Subcutaneous adipose tissue (tissue), 4 donors: ENCODE data around the gene ZDHHC13. TPM values are rescaled to one million over a fixed set of nuclear protein-coding genes. Genes with fewer than 3 reads are reported as not detected.

Experiments used
- total RNA-seq, 4 donors: library from RNA; depleted of rRNA; stranded (reverse); fragments of >200 nt; gene quantifications; one replicate each; pipeline ENCODE4 v1.1.0, GENCODE V29; 2016
- TF ChIP-seq, protein P1 (sequence below): fragments of 450-650 bp; IDR thresholded peaks from one replicate; pipeline ENCODE4 v1.5.1; 2016; ENCODE audit warnings: low read depth, mild to moderate bottlenecking, control low read depth, antibody characterized with exemption, moderate library complexity

ZDHHC13 gene
- total RNA-seq, 4 donors from 2014 or later: 3.2 to 10.2 (median 9.5) TPM

DNA sequence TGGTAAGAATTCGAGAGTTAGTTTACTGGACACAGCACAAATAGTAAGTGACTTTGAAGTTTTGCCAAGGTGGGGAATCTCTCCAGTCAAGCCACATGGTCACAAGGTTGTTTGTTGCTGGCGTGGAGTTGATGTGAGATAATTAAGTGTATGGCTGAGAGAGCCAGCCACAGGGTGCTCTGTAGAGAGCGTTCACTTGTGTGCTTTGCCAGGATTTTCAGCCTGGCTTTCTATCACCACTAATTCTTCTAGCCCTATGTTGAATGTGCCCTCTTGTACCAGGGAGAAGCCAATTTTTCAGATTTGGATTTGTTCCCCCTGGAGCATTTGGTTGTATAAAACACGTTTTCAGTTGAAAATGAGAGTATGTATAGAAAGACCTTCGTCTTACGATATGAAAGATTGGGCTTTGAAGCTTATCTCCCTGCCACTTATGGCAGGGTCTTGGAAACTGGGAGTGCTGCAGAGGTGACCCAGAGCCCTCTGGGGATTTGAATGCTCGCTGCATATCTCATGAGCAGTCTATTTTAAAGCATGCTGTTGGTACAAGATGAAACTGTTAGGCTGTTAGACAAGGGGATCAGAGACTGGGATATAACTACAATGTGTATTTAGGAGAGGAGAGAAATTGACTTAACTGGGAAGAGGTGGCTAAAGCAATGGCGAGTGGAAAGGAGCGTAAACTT lies 56.2 kb downstream of the ZDHHC13 start:
- TF ChIP-seq, protein P1, sequence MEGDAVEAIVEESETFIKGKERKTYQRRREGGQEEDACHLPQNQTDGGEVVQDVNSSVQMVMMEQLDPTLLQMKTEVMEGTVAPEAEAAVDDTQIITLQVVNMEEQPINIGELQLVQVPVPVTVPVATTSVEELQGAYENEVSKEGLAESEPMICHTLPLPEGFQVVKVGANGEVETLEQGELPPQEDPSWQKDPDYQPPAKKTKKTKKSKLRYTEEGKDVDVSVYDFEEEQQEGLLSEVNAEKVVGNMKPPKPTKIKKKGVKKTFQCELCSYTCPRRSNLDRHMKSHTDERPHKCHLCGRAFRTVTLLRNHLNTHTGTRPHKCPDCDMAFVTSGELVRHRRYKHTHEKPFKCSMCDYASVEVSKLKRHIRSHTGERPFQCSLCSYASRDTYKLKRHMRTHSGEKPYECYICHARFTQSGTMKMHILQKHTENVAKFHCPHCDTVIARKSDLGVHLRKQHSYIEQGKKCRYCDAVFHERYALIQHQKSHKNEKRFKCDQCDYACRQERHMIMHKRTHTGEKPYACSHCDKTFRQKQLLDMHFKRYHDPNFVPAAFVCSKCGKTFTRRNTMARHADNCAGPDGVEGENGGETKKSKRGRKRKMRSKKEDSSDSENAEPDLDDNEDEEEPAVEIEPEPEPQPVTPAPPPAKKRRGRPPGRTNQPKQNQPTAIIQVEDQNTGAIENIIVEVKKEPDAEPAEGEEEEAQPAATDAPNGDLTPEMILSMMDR: no peak

DNA sequence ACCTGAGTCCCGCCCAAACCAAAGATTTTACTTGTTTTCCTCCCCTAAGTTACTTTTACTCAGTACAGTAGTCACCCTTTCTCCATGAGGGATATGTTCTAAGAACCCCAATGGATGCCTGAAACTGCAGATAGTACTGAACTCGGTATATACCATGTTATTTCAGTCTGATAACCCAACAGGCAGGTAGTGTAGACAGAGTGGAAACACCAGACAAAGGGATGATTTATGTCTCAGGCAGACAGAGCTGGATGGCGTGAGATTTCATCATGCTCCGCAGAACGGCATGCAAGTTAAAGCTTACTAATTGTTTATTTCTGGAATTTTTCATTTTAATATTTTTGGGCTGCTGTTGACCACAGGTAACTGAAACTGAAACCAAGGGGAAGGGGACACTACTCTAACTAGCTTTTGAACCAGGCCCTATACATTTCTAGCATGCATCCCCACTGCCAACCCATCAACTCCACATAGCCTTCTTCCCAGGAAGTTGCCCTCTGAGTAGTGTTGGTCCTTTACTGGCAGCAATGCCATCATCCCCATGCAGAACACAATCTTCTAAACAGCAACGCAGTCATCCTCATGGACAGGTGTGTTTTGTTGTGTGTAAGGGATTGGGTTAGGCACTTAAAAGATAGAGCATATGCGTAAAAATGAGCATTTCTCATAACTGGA lies 57.1 kb downstream of the ZDHHC13 start:
- TF ChIP-seq, protein P1: no peak

- TF ChIP-seq, protein P1: no peak
Observed at GRCh38 chr11:19176629-19177186, 59.7 kb downstream of the ZDHHC13 start.

- TF ChIP-seq, protein P1: no peak
Observed at GRCh38 chr11:19181531-19182261, 64.7 kb downstream of the ZDHHC13 start.

GRCh38 chr11:19183646-19184045 lies 66.7 kb downstream of the ZDHHC13 start:
- TF ChIP-seq, protein P1: no peak

- TF ChIP-seq, protein P1: no peak
Observed at GRCh38 chr11:19185036-19185435, 68.1 kb downstream of the ZDHHC13 start.
